Measurements from ENCODE around the gene CFAP20DC. TPM values are rescaled to one million over a fixed set of nuclear protein-coding genes. Genes with fewer than 3 reads are reported as not detected.

CFAP20DC gene
- total RNA-seq, 2 donors from 2014 or later, result 0.33 to 1.0 TPM

GRCh38 chr3:58766587-58767282 lies 283.1 kb downstream of the CFAP20DC start:
- Histone ChIP-seq H3K4me1 (no peaks in the 10 kb centered on the region), H3K9me3 (no peaks in the 10 kb centered on the region), H3K27me3 (no peaks in the 10 kb centered on the region), H3K4me3 (no peak overlapping the region), H3K36me3 (replicated peaks in 1 of 2; ENCODE audit: insufficient read depth in 1 of 2, low read depth in 2 of 2) (no peaks in the 10 kb centered on the region), H3K27ac (no peak overlapping the region)
- intact Hi-C loops (cut with DNase I), result no loop called here
- DNase-seq, result no peak
- 82 to 84% methylated on average over 9 of the region's 9 CpGs for WGBS, 2 donors
- TF ChIP-seq POLR2A (IDR thresholded peaks at IDR 0.05), result no peak
- TF ChIP-seq, protein P1, sequence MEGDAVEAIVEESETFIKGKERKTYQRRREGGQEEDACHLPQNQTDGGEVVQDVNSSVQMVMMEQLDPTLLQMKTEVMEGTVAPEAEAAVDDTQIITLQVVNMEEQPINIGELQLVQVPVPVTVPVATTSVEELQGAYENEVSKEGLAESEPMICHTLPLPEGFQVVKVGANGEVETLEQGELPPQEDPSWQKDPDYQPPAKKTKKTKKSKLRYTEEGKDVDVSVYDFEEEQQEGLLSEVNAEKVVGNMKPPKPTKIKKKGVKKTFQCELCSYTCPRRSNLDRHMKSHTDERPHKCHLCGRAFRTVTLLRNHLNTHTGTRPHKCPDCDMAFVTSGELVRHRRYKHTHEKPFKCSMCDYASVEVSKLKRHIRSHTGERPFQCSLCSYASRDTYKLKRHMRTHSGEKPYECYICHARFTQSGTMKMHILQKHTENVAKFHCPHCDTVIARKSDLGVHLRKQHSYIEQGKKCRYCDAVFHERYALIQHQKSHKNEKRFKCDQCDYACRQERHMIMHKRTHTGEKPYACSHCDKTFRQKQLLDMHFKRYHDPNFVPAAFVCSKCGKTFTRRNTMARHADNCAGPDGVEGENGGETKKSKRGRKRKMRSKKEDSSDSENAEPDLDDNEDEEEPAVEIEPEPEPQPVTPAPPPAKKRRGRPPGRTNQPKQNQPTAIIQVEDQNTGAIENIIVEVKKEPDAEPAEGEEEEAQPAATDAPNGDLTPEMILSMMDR (IDR thresholded peaks at IDR 0.05), result no peak
- ATAC-seq, result no peak

DNA sequence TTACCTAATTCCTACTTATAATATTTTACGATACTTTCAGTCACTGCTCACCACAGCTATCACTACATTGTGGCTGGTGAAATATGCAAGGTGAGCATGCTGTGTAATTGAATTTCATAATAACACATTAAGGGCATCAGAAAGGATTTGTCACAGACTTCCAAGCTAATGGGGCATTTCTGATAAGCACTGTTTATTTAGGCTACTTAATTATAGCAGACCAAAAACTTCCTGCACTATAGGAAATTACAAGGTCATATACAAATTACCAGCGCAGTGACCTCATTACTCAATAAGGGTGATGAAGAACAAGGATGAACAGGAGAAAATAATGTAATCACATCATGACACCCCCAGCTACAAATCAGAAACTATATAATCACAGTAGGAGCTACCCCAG lies 294.7 kb downstream of the CFAP20DC start:
- DNase-seq (no peak), ATAC-seq (no peak)
- Histone ChIP-seq H3K9me3 (no peaks in the 10 kb centered on the region), H3K36me3 (replicated peaks in 1 of 2; ENCODE audit: insufficient read depth in 1 of 2, low read depth in 2 of 2) (no peaks in the 10 kb centered on the region), H3K27me3 (no peaks in the 10 kb centered on the region), H3K4me3 (no peak overlapping the region), H3K27ac (no peak overlapping the region), H3K4me1 (no peaks in the 10 kb centered on the region)
- no peak for TF ChIP-seq POLR2A (IDR thresholded peaks at IDR 0.05)
- TF ChIP-seq, protein P1 (IDR thresholded peaks at IDR 0.05), result no peak
- 39 to 43% methylated on average over 2 of the region's 2 CpGs for WGBS, 2 donors
- intact Hi-C loops (cut with DNase I), result no loop called here

GRCh38 chr3:58754074-58754473 lies 295.8 kb downstream of the CFAP20DC start:
- DNase-seq, result no peak
- Histone ChIP-seq H3K4me3 (no peak overlapping the region), H3K27ac (no peak overlapping the region), H3K36me3 (replicated peaks in 1 of 2; ENCODE audit: insufficient read depth in 1 of 2, low read depth in 2 of 2) (no peaks in the 10 kb centered on the region), H3K4me1 (no peaks in the 10 kb centered on the region), H3K27me3 (no peaks in the 10 kb centered on the region), H3K9me3 (no peaks in the 10 kb centered on the region)
- intact Hi-C loops (cut with DNase I), result no loop called here
- TF ChIP-seq, protein P1 (IDR thresholded peaks at IDR 0.05), result no peak
- TF ChIP-seq POLR2A (IDR thresholded peaks at IDR 0.05), result no peak
- 74 to 79% methylated on average over 4 of the region's 4 CpGs for WGBS, 2 donors
- ATAC-seq, result no peak

- H3K4me3 ChIP-seq, result no peak overlapping the region
- H3K36me3 ChIP-seq (replicated peaks in 1 of 2; ENCODE audit: insufficient read depth in 1 of 2, low read depth in 2 of 2), result no peaks in the 10 kb centered on the region
- H3K9me3 ChIP-seq, result no peaks in the 10 kb centered on the region
- 81 to 89% methylated on average over 3 of the region's 3 CpGs for WGBS, 2 donors
- TF ChIP-seq POLR2A (IDR thresholded peaks at IDR 0.05), result no peak
- TF ChIP-seq, protein P1 (IDR thresholded peaks at IDR 0.05), result no peak
- H3K4me1 ChIP-seq, result no peaks in the 10 kb centered on the region
- H3K27me3 ChIP-seq, result no peaks in the 10 kb centered on the region
- intact Hi-C loops (cut with DNase I), result no loop called here
- DNase-seq (no peak), ATAC-seq (no peak)
- no peak overlapping the region for H3K27ac ChIP-seq
Observed at GRCh38 chr3:58751882-58752567, 297.8 kb downstream of the CFAP20DC start.
